Transverse colon (tissue), 3 donors: Measurements from ENCODE around the gene IBA57.

Source experiments
- CTCF ChIP-seq, 5 experiments: fragments of 200-600 bp in 3 of 5; fragments of 450-650 bp in 2 of 5; sonication (generic) in 3 of 5; IDR thresholded peaks; 1 replicate in 2 of 5; 2 replicates in 3 of 5; pipeline ENCODE4 v1.5.1; 2016 to 2017; ENCODE audit warnings: antibody characterized with exemption in 5 of 5, inconsistent platforms in 3 of 5, mild to moderate bottlenecking in 2 of 5, moderate library complexity in 1 of 5
- POLR2A ChIP-seq: fragments of 450-650 bp; IDR thresholded peaks from one replicate; pipeline ENCODE4 v1.6.1; 2016; ENCODE audit warnings: antibody characterized with exemption, mild to moderate bottlenecking, moderate library complexity

GRCh38 chr1:228170666-228171065 is 5.1 kb downstream of the IBA57 start:
- TF ChIP-seq CTCF (IDR thresholded peaks at IDR 0.05) (no peak), POLR2A (no peak)
